NK-92 (cell line): ENCODE results near the gene SUSD6.
"Not testable (repeated sequence)": the region's sequence is repeated elsewhere in the genome, so short reads cannot be mapped to it uniquely, and the experiment has no call there.

Experiments used
- DNase-seq: peaks from one replicate; lab custom pipeline; 2025; ENCODE audit not compliant: unreplicated experiment; lab: John Stamatoyannopoulos, UW

The SUSD6 gene

GRCh38 chr14:69620211-69620611 is 8.8 kb downstream of the SUSD6 start:
- DNase-seq: no peak

- no peak for DNase-seq
Observed at GRCh38 chr14:69620981-69621380, 9.6 kb downstream of the SUSD6 start.

- DNase-seq: no peak
Observed at GRCh38 chr14:69624136-69624535, 12.7 kb downstream of the SUSD6 start.

GRCh38 chr14:69625299-69626131 is 14.1 kb downstream of the SUSD6 start:
- DNase-seq: no peak

GRCh38 chr14:69626132-69626500 is 14.7 kb downstream of the SUSD6 start:
- DNase-seq: no peak

- DNase-seq: no peak
Observed at GRCh38 chr14:69629225-69630127, 18.1 kb downstream of the SUSD6 start.

GRCh38 chr14:69630360-69630759 is 19.0 kb downstream of the SUSD6 start:
- DNase-seq: no peak

- no peak for DNase-seq
Observed at GRCh38 chr14:69631509-69631908, 20.1 kb downstream of the SUSD6 start.

GRCh38 chr14:69632164-69632563 is 20.8 kb downstream of the SUSD6 start:
- DNase-seq: no peak

- no peak for DNase-seq
Observed at GRCh38 chr14:69632593-69633151, 21.3 kb downstream of the SUSD6 start.

GRCh38 chr14:69633238-69633637 is 21.8 kb downstream of the SUSD6 start:
- DNase-seq: no peak

GRCh38 chr14:69635981-69636639 is 24.7 kb downstream of the SUSD6 start:
- no peak for DNase-seq

- DNase-seq: no peak
Observed at GRCh38 chr14:69636718-69637480, 25.5 kb downstream of the SUSD6 start.

GRCh38 chr14:69637503-69638031 is 26.2 kb downstream of the SUSD6 start:
- no peak for DNase-seq

GRCh38 chr14:69640931-69641330 is 29.5 kb downstream of the SUSD6 start:
- DNase-seq: no peak

GRCh38 chr14:69642212-69642793 is 30.9 kb downstream of the SUSD6 start:
- DNase-seq: not testable (repeated sequence)

GRCh38 chr14:69643430-69644200 is 32.2 kb downstream of the SUSD6 start:
- DNase-seq: no peak

GRCh38 chr14:69644814-69645213 is 33.4 kb downstream of the SUSD6 start:
- no peak for DNase-seq

GRCh38 chr14:69647213-69647612 is 35.8 kb downstream of the SUSD6 start:
- DNase-seq: no peak
